ENCODE measurements around the gene ZNF827.
A peak's percentile ranks its signal among the peaks of the same experiment; 100 is the strongest.

Gene ZNF827

GRCh38 chr4:145824463-145824862 is 114.2 kb downstream of the ZNF827 start:
- no peak for DNase-seq (ENCODE audit: low read depth)

GRCh38 chr4:145823743-145824142 is 114.9 kb downstream of the ZNF827 start:
- DNase-seq (ENCODE audit: low read depth): no peak

GRCh38 chr4:145822581-145822980 is 116.0 kb downstream of the ZNF827 start:
- no peak for DNase-seq (ENCODE audit: low read depth)

- DNase-seq (ENCODE audit: low read depth): no peak
Observed at GRCh38 chr4:145822181-145822580, 116.4 kb downstream of the ZNF827 start.

GRCh38 chr4:145821766-145822165 is 116.9 kb downstream of the ZNF827 start:
- no peak for DNase-seq (ENCODE audit: low read depth)

- DNase-seq (ENCODE audit: low read depth): no peak
Observed at GRCh38 chr4:145820407-145820806, 118.2 kb downstream of the ZNF827 start.

- DNase-seq (ENCODE audit: low read depth): no peak
Observed at GRCh38 chr4:145819853-145820181, 118.8 kb downstream of the ZNF827 start.

GRCh38 chr4:145819101-145819852 is 119.3 kb downstream of the ZNF827 start:
- no peak for DNase-seq (ENCODE audit: low read depth)

- no peak for DNase-seq (ENCODE audit: low read depth)
Observed at GRCh38 chr4:145818011-145818410, 120.6 kb downstream of the ZNF827 start.

- DNase-seq (ENCODE audit: low read depth): no peak
Observed at GRCh38 chr4:145816091-145816490, 122.5 kb downstream of the ZNF827 start.

GRCh38 chr4:145815626-145816025 is 123.0 kb downstream of the ZNF827 start:
- no peak for DNase-seq (ENCODE audit: low read depth)

GRCh38 chr4:145815027-145815612 is 123.5 kb downstream of the ZNF827 start:
- no peak for DNase-seq (ENCODE audit: low read depth)

- DNase-seq (ENCODE audit: low read depth): no peak
Observed at GRCh38 chr4:145814246-145814645, 124.4 kb downstream of the ZNF827 start.

- no peak for DNase-seq (ENCODE audit: low read depth)
Observed at GRCh38 chr4:145812919-145813318, 125.7 kb downstream of the ZNF827 start.

- DNase-seq (ENCODE audit: low read depth): no peak
Observed at GRCh38 chr4:145808848-145809512, 129.6 kb downstream of the ZNF827 start.

- peak; percentile 83 for DNase-seq (ENCODE audit: low read depth)
Observed at GRCh38 chr4:145808021-145808650, 130.5 kb downstream of the ZNF827 start.

GRCh38 chr4:145805490-145805889 is 133.1 kb downstream of the ZNF827 start:
- DNase-seq (ENCODE audit: low read depth): no peak

- DNase-seq (ENCODE audit: low read depth): peak; percentile 81
Observed at GRCh38 chr4:145804116-145804515, 134.5 kb downstream of the ZNF827 start.

GRCh38 chr4:145799223-145799622 is 139.4 kb downstream of the ZNF827 start:
- no peak for DNase-seq (ENCODE audit: low read depth)

- no peak for DNase-seq (ENCODE audit: low read depth)
Observed at GRCh38 chr4:145797278-145797677, 141.3 kb downstream of the ZNF827 start.

- DNase-seq (ENCODE audit: low read depth): no peak
Observed at GRCh38 chr4:145796346-145796745, 142.3 kb downstream of the ZNF827 start.

GRCh38 chr4:145795521-145795920 is 143.1 kb downstream of the ZNF827 start:
- no peak for DNase-seq (ENCODE audit: low read depth)

- no peak for DNase-seq (ENCODE audit: low read depth)
Observed at GRCh38 chr4:145792429-145792828, 146.2 kb downstream of the ZNF827 start.

Data from stromal cell of bone marrow (primary cell).